COLO829 (cell line): ENCODE results near the gene TTC32.

ENCODE experiments used
- DNase-seq: peaks from one replicate; pipeline ENCODE4 v3.0.0; 2012; ENCODE audit warnings: low spot score

The TTC32 gene

DNA sequence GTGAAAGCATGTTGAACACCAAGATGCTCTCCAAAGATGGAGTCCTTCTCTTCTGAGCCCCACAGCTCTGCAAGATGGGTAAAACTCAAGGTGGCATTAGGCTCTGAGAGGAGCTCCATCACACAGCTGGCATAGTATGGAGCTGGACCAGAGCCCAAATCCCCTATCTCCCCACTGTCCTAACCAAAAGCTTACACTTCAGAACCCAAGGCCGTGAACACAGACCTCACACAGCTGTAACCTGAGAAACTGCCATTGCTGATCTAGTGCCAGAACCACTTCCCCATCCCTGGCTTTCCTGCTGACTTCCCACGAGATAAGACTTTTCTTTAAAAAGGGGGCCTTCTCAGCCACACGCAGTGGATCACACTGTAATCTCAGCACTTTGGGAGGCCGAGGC lies 25.0 kb downstream of the TTC32 start:
- no peak for DNase-seq

DNA sequence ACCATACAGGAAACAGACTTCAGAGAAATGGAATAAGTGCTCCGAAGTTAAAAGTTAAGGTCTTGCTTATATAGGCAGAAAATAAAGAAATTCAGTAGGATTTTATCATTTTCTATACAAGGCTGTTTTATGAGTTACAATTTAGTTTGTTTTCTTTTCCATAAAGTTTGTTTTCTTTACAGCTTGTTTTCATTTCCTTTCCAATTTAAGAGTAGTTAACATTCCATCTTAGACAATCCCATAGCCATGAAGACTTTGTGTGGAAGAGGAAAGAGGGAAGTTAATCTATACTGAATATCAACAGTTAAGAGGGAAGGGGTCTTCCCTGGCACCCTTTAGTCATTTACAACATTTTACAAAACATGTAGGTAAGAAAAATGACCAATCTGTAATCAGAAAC lies 26.5 kb downstream of the TTC32 start:
- DNase-seq = no peak

DNA sequence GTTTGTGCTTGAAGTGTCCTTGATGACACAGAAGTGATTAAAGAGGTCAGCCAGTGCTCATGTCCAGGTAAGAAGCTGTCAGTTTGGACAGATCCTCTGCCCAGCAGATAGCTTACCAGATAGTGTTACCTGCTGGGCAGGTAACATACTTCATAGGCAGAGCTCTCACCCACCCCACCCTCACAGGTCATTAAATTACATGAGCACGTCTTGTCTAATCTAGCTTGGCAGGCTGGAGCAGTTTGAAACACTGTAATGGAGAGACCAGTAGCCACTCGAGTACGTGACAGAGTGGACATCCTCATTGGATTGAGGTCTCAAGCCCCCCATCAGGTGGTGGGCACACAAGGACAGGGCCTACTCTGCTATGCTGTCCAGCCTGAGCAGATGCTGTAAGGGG lies 27.1 kb downstream of the TTC32 start:
- DNase-seq = no peak

DNA sequence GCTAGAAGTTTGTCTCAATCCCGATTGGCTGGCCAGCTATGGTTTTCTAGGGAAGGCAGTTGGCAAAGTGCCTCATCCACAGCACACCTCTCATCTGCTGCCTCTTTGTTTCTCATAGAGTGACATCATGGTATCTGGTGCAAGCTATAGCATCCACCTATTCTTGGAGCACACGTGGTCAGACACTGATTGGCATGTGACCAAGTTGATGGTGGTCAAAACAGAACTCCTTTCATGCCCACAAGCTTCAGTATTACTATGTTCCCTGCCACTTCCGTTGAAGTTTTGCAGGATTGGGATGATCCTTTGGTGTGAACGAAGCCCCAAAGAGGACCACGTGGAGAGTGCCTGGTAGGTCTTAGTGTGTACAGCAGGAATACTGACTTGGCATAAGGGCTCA lies 28.8 kb downstream of the TTC32 start:
- peak; percentile 44 for DNase-seq

DNA sequence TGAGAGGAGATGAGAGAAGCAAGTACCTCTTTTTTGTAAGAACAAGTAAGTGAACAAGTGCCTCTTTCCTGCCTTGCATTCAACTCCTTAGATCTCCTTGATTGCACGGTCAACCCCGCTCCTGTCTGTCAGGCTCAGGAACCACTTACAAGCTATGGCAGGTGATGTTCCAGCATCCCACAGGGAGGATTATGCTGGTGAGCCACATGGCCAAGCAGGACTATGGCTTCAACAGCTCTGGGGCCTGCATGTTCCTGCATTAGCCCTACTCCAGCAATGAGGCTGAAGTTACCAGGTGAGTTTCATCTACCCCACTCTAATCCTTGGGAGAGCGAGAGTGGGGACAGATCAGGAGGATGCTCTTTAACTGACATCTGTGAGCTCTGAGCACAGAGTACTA lies 29.5 kb downstream of the TTC32 start:
- DNase-seq = no peak

DNA sequence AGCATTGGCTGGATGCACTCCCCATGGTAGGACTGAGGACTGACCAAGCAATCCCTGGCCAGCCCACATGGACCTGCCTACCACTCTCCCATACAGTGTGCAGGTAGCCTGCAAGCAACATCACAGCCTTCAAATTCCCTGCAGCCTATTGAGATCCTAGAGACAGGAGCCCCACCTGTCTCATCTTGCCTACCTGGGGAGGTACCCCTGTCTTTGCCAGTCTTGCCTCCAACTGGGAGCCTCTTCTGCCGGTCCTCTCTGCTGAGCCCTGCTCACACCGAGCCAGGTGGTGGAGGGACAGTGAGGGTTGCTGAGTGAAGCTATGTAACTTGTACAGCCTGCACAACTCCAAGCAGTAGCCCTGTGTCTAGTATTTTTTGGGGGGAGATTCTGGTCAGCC lies 29.9 kb downstream of the TTC32 start:
- DNase-seq = no peak

DNA sequence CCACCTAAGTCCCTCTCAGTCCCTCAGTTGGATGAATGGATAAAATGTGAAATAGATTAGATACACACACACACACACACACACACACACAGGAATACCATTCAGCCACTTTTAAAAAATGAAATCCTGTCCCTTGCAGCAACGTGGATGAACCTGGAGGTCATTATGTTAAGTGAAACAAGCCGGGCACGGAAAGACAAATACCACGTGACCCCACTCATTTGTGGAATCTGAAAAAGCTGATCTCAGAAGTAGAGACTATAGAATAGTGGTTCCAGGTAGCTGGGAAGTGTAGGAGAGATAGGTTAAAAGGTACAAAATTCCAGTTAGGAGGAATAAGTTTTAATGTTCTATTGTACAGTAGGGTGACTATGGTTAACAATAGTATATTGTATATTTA lies 31.0 kb downstream of the TTC32 start:
- DNase-seq = no peak

DNA sequence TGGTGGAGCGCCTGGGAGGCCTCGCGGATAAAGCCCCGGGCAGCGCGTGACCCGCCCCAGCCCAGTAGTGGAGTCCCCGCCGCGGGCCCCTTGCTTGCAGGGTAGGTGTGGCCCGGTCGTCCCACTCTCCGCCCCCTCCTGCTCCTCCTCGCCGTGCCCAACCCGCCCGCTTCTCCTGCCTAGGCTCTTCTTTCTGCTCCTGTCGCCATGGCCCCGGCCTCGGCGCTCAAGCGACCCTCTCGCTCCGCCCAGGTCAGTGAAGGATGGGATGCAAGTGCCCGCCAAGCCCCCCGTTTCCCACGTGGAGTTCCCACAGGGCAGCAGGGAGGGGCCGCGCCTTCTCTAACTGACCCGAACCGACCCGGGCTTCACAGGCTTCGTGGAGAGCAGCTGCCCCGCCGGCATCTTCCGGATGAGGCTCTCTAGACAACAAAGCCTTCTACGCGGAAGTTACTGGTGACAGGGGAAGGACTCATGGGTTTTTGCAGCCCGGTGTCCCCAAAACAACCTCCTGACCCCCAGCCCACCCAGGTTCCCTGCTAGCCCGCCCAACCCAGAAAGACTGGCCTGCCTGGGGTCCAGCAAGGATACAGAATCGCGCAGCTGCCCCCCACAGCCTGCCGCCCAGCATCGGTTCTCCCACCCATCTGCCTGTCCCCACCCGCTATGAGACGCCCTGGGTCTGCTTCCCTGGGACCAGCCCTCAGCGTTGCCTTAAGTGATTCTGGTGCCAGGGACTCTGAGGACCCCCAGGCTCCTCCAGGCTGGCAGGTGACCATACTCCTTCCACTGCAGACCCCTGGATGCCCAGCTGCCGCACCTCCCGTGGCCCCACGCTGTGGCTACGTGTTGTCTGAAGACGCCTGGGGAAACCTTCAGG lies 32.8 kb downstream of the TTC32 start:
- no peak for DNase-seq

DNA sequence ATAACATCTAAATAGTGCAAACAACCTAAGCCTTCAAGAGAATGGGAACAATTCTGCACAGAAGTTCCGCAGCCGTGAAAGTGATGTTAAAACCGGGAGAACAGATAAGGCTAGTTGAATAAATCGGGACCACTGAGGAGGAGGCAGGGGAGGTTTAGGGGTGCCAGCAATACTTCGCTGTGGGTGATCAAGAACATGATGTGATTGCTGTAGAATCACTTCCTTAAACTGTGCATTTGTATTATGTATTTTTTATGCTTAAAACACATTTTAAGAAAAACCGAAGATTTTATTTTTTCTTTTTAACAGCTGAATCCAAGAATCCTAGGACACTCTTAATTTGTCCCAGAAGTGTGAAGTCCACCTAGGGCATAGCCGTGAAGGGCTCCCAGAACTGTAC lies 33.6 kb downstream of the TTC32 start:
- no peak for DNase-seq

DNA sequence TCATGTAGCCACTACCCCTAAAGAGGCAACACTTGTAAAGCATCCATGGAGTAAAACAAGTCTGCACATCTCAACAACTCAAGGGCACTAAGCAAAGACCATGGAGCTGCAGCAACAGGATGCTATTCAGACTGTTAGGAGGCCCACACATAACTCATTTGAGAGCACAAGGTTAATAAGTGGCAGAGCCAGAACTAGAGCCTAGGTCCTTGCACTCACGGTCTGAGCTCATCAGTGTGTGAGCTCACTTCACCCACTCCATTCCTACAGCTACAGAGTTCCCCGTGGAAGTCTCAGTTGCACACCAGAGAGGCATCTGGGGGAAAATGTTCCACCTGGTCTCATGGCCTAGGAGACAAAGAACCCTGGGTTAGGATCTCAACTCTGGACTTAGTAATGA lies 35.0 kb downstream of the TTC32 start:
- no peak for DNase-seq

DNA sequence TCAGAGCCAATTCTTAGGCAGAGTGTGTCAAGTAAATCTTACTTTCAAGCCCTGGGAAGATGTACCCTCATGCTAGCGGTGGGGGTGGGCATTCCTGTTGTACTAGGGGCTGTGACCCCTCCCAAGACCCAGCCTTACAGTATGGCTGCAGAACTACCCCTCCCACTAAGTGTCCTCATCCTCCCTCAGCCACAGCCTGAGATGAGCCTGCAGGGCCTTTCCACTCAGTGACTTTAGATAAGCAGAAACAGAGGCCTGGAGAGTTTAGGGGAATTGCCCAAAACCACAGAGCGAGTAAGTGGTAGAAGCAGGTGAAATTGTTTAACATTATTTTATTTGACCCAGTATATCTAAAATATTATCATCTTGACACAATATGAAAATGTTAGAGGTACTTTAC lies 36.6 kb downstream of the TTC32 start:
- no peak for DNase-seq

DNA sequence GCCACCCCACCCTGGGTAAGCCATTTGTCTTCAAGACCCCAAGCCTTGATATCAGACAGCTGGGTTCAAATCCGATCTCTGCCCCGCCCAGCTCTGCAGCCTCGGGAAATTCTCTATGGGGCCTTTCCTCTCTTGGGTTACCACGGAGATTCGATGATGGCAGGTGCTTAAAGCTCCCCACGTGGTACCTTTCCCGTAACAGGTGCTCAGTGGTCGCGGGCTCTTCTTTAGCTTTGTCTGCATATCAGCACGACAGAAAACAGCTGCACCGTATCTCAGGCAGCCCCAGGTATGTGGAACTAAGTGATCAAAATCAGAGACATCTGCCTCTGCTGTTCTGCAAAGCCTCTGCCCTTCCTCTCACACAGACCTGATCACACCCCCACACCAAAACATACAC lies 37.4 kb downstream of the TTC32 start:
- DNase-seq = no peak

DNA sequence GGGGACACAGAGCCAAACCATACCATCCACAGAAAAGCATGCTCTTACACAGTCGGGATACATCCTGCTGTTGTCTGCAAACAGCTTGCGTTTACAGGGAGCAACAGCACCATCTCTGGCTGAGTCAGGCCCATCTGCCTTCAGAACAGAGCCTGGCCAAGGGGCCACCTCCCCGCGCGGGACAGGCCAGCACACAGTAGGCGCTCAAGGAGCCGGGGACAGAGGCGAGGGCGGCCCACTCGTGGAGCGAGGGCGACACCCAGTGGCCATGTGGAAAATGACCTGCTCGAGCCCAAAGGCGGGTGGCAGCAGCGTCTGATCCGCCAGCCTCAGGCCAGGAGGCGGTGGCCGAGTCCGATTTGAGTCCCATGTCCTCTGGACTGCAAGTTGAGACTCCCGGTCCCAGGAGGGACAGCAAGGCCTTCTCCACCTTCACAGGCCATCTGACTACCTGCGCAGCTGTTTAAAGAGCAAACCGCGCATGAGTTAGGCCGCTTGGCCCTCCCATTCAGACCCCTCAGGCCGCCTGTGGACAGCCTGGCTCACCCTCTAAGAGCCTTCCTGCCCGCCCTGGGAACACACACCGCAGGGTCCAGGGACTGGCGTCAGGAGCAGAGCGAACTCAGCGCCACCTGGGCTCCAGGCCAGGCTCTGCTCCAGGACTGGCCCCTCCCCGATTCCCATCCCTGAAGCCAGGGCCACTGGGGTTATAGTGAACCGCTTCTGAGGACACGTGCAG lies 38.3 kb downstream of the TTC32 start:
- peak; percentile 45 for DNase-seq

DNA sequence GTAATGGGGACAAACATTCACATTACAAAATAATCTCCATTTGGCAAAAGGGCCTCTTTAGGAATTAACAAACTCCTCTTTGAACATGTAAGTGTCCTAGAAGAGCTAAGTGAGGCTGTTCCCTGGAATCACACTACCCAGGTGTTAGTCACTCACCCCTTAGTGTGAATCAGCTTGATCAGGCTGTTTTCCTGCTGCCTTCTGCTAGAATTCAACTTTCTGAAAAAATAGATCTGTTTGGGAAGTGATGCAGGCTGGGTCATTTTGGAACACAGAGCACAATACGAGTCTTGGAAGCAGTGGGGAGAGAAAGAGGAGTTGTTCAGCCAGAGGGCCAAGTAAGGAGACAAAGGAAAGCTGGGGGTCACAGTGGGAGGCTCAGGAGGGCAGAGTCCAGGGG lies 40.0 kb downstream of the TTC32 start:
- DNase-seq = no peak

DNA sequence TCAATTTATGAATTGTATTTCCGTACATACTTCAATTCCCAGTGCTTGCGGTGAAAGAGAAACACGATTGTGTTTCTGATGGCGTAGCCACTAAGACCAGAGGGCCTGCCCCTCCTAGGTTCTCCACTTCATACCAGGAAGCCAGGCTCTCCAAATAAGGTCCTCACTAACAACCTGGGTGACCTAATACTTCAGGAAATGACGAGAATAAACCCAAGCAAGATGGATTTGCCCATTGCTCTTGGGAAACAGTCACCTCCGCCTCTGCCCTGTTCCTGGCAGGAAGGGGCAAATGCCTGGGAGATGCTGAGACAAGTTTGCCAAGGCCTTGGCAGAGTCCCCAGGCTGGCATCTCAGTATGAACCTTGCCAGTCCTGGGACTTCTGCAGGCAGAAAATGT lies 41.8 kb downstream of the TTC32 start:
- no peak for DNase-seq

DNA sequence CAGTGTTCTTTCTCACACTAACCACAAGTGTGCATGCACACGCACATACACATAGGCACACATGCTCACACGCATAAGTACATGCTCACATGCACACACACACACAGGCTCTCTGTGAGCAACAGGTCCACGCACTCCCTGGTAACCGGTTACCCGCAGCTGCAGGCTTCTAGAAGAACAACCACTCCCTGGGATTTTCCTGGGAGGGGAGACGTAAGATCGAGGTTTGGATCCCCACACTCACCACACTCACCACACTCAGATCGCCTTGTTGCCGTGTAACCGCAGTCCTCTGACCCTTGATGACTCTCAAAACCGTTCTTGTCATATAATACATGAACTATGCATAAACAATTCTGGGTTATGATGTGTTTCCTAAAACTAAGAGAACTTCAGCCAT lies 42.2 kb downstream of the TTC32 start:
- no peak for DNase-seq

DNA sequence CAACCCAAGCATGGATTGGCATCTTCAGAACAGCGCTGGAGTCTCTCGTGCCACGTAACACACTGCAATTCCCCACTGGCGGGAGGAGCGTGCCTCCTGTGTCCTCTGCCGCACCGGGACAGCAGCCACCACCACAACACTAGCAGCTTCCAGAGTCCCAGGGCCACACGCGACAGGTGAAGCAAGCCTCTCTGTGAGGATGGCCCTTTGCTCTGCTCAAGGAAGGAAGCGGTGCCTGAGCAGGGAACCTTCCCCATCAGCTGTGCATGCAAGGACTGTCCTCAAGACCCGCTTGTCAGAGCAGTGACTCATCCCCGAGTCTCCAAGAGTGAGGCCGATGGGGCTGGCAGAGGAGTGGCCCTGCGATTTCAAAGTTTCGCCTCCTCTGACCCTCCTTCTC lies 44.0 kb downstream of the TTC32 start:
- DNase-seq = no peak

DNA sequence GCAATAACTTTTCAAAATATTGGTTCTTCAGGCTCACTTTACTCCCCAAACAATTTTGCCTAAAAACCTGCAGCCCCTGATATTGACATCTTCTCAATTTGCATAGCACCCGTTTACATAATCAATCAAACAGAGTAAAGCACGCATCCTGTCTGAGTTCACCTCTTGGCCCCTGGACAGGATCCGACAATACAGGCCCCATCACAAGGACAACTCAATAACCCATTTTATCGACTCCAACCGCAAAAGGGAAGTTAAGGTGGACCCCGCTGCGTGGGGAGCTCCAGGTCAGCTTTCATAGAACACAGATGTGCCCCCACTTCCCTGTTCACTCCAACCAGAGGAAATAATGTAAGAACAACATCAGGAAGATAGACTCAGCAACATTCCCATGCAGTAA lies 44.7 kb downstream of the TTC32 start:
- no peak for DNase-seq

DNA sequence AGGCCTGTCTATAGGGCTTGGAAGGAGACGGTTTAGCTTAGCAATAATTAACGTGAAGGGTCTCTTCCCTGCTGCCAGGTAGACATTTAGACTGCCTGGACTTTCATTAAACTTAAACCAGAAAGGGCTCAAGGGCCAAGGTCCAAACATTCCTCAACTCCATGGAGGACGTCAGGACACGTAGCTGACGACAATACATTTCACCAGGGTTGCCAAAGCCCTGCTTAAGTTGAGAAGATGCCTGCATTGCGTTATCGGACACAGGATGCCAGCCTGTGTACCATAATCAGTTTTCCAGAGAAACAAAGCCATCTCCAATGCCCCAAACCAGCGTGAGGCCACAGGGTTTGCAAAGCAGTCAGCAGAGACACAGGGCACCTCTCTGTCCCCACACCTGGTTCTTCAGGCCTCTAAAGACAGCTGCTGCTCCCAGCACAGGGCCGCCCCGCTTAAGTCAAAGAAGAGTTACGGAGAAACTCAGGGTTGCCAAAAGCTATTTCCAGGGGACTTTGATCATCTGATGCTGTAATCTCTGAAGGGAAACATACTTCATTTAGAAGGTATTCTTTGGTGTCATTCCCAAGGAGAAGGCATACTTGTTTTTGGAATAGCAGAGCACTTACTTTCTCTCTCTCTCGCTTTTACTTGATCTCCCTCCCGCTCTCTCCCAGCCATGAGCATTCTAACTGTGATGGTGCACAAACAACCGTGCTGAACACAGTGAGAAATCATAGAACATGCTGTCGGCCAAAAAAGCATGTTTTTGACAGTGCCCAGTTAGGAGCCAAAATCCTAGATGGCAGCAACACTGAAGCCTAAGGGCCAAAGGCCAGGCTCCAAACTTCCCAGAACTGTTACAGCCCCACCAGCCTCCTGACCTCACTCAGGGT lies 46.0 kb downstream of the TTC32 start:
- DNase-seq = no peak

DNA sequence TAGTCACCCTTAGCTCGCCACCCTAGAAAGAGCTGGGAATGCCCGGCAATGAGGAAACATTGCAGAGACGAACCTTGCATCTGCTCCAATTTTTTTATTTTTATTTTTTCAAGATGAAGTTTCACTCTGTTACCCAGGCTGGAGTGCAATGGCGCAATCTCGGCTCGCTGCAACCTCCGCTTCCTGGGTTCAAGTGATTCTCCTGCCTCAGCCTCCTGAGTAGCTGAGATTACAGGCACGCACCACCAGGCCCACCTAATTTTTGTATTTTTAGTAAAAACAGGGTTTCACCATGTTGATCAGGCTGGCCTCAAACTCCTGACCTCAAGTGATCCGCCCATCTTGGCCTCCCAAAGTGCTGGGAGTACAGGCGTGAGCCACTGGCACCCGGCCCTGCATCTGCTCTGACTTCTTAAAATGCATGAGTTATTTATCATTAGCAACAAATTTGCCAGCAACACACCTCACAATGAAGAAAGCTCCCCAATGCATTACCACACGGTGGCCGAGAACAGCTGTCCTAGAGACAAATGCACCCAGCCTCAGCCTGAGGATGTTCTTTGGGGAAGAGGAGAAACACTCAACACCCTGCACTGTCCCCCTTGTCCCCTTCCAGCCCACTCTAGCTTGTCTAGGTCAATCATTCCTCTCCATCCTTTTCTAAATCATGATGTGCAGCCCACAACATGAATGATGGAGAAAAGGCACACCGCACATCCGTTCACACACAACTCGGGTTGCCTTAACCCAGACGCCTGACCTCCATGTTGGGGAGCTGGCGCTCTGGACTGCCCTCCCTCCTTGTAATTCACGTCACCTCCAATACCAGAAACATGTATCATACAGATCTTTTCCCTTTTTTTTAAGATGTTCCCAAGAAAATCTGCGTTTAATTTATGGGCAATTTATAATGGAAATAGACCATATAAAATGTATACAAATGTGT lies 46.9 kb downstream of the TTC32 start:
- DNase-seq = no peak

DNA sequence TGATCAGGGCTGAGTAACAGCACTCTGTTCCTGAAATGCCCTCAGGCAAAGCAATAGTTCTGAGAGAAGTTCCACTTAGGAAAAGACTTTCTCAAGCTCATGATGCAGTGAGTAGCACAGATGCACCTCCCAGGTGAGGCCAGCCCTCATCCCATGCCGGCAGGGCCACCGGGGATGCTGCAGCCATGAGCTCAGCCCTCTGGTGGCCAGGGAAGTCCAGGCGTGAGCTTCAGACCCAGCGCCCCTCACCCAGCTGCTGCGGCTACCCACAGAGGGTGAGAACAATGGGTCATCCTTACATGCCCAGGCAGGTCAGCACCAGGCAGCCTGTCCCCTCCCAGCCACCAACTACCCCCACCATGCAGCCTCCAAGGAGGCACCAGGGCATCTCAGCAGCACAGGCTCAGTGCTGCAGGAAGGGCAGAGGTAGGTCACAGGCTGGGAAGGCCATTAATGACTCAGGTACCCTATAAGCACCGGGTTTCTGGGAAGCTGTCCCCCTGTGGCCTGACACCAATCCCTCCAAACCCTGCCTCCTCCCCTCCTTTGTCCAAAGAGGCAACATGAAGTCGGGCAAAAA lies 50.6 kb downstream of the TTC32 start:
- no peak for DNase-seq
